H1 (cell line): ENCODE measurements around the gene GGN. TPM values are rescaled to one million over a fixed set of nuclear protein-coding genes. Genes with fewer than 3 reads are reported as not detected.

Source experiments
- EZH2 ChIP-seq: fragments of 200-600 bp; sonication (generic); IDR thresholded peaks from 2 replicates; pipeline ENCODE4 v1.7.1; 2012; ENCODE audit warnings: low read depth, mild to moderate bottlenecking, moderate library complexity, low read length, inconsistent platforms; ENCODE audit not compliant: severe bottlenecking
- KDM5A ChIP-seq: fragments of 200-600 bp; IDR thresholded peaks from 2 replicates; pipeline ENCODE4 v1.7.1; 2012; ENCODE audit warnings: mild to moderate bottlenecking, low read length, inconsistent platforms, mixed read lengths
- SAP30 ChIP-seq: fragments of 300-600 bp; sonication (generic); IDR thresholded peaks from 2 replicates; pipeline ENCODE4 v1.7.1; 2012; ENCODE audit warnings: low read length, moderate library complexity, mild to moderate bottlenecking, inconsistent platforms; ENCODE audit not compliant: insufficient read depth, insufficient replicate concordance
- TEAD4 ChIP-seq: IDR thresholded peaks from 2 replicates; pipeline ENCODE4 v1.6.1; 2012; ENCODE audit warnings: low read depth, low read length, inconsistent platforms, mixed read lengths
- polyA plus RNA-seq, 7 experiments: library from polyadenylated mRNA; depleted of rRNA in 3 of 7; stranded (reverse) in 5 of 7; unstranded in 2 of 7; fragments of >200 nt in 5 of 7; fragments of 200-250 nt in 2 of 7; gene quantifications; 1 replicate in 5 of 7; 2 replicates in 1 of 7; 4 replicates in 1 of 7; pipeline versions ENCODE4 v1.2.1 to v1.2.3, GENCODE V29; 2011 to 2013; ENCODE audit warnings: missing spikeins in 2 of 7, mixed read lengths in 2 of 7
- total RNA-seq: library from RNA; stranded (reverse); fragmentation: NEBNext Ultra II Directional; extraction: Animal tissue kit (Norgen Biotek cat#: 25700); gene quantifications from 2 replicates; pipeline ENCODE4 v1.2.1, GENCODE V29; 2021

Gene GGN
- total and polyA plus RNA-seq, 2 of the 8 experiments (the other 6 are each of a cell fraction or from before 2014, with no cell fraction given) = 0.47 to 1.2 TPM

GRCh38 chr19:38421856-38422255, 34.0 kb upstream of the GGN start (continued):
- TF ChIP-seq EZH2 (no peak), SAP30 (no peak), TEAD4 (no peak), KDM5A (no peak)
